ENCODE results near the gene DLL4. TPM values are rescaled to one million over a fixed set of nuclear protein-coding genes. Genes with fewer than 3 reads are reported as not detected.

The DLL4 gene
- total RNA-seq, 1 donor from 2014 or later = 15.2 TPM

GRCh38 chr15:40926659-40927494 is 2.3 kb upstream of the DLL4 start:
- DNase-seq (ENCODE audit: low spot score) = no peak

DNA sequence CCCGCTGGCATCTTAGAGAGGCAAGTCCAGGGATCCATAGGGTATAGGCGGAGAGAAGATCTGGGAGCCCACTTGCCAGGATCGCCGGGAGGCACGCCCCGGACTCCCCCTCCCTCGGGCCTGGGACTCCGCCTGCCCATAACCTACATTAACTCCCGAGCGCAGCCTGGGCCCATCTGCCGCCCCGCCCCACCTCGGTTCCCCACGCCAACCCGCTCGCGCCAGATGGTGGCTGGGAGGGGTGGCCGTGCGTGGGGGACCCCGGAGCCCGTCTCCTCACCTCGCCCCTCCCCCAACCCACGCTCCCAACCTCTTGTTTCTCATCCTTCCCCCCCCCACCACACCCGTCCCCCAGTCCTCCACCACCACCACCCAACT is 1.7 kb upstream of the DLL4 start:
- no peak for DNase-seq (ENCODE audit: low spot score)

DNA sequence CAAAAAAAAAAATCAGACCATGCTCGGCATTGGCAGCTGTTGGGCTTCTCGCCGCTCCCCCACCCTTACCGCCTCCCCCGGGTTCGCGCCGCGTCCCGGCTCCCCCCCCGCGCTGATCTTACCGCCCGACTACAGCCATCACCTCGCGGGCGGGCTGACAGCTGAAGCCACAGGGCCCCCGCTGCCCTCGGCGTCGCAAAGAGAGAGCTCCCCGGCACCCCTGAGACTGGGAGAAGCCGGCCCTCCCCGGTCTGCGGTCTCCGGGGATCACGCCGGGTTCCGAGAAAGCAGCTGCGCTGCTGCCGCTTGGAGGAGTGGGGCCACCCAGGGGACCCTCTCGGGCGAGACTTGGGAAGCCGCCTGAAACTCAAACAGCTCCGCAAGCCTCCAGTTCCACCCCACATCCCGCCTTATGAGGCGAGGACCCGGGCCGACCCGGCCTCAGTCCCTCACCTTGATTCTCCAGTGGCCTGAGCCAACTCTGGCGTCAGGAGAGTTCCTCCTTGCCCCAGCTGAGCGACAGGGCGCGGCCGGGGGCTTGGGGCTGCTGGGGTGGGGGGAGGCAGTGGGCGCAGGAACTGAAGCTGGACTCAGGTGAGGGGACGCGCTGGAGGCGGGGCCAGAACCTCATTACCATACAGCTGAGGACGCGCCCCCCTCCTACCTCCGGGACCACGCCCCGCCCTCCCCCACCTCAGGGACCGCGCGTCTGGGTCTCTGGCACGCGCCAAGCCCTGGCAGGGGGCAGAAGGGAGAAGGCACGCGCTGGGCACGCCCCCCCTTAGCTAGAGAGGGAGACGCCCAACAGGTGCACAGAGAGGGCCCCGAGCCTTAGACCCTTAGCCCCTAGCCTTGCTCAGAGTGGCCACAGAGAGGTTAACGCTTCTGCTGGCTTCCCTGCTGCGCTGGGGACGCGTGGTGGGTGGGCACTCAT is 1.0 kb upstream of the DLL4 start:
- DNase-seq (ENCODE audit: low spot score) = no peak

DNA sequence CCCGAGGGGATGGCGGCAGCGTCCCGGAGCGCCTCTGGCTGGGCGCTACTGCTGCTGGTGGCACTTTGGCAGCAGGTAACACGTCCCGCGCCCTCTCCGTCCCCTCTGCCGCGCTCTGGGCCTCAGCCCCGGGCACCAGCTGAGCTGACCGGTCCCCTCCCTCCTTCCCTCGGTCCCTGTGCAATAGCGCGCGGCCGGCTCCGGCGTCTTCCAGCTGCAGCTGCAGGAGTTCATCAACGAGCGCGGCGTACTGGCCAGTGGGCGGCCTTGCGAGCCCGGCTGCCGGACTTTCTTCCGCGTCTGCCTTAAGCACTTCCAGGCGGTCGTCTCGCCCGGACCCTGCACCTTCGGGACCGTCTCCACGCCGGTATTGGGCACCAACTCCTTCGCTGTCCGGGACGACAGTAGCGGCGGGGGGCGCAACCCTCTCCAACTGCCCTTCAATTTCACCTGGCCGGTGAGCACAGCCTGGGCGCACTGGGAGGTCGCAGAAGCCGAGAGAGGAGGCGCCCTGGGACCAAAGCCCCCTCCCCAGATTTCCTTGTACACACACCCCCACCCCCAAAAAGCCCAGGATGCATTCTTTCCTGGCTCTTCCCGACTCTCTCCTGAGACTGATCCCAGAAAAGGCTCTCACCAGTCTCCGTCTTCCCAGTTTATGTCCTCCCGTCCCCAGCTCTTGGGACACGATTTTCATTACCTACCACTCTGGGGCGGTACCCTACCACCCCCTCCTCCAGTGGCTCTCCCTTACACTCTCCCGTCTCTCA is 705 bp downstream of the DLL4 start:
- no peak for DNase-seq (ENCODE audit: low spot score)

DNA sequence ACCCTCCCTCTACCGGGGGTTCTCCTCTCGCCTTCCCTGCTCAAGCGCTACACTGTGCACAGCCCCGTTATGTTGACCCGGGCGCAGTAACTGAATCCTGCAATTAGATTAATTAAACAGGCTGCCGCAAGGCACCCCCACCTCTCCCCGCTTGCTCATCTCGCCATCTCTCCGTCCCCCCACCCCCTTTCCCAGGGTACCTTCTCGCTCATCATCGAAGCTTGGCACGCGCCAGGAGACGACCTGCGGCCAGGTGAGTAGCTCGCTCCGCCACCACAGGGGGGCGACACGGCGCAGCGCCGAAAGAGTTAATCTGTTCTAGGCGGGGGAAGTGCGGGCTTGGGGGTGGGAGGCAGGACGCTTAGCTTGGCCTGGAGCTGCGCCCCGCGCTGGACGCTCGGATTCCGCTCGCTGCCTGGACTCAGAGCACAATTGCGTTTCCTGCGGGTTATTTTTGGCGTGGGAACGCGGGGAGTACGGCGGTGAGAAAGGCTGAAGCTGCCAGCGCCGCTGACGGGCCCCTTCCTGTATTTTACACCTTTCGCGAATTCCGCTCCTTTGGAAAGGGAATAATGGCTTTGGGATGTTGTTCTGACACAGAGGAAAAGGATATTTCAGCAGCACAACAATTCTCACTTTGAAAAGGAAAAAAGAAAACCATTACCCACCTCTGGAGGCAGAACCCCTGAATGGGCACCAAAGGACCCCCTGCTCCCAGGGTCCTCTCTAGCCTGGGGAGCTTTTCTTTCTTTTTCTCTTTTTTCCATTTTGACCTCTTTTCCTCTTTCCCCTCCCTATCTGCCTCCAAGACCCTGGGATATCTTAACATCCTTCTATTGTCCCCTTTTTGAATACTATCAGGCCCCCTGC is 1.5 kb downstream of the DLL4 start:
- no peak for DNase-seq (ENCODE audit: low spot score)

GRCh38 chr15:40931300-40932142 is 2.4 kb downstream of the DLL4 start:
- DNase-seq (ENCODE audit: low spot score) = no peak

- no peak for DNase-seq (ENCODE audit: low spot score)
These were observed 3.0 kb downstream of the DLL4 start for GRCh38 chr15:40932156-40932555.

GRCh38 chr15:40932649-40933516 is 3.7 kb downstream of the DLL4 start:
- DNase-seq (ENCODE audit: low spot score) = no peak

GRCh38 chr15:40933517-40933902 is 4.4 kb downstream of the DLL4 start:
- no peak for DNase-seq (ENCODE audit: low spot score)

DNA sequence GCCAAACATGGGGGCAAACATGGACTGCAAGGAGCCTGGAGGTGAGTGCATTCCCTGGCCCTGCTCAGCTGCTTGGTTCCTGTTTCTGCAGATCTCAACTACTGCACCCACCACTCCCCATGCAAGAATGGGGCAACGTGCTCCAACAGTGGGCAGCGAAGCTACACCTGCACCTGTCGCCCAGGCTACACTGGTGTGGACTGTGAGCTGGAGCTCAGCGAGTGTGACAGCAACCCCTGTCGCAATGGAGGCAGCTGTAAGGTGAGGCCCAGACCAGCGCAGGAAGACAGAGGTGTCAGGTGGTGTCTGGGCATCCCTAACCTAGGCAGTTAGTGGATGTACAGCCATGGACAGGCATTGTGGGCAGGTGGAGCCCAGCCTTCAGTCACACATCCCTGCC is 5.3 kb downstream of the DLL4 start:
- DNase-seq (ENCODE audit: low spot score) = no peak

DNA sequence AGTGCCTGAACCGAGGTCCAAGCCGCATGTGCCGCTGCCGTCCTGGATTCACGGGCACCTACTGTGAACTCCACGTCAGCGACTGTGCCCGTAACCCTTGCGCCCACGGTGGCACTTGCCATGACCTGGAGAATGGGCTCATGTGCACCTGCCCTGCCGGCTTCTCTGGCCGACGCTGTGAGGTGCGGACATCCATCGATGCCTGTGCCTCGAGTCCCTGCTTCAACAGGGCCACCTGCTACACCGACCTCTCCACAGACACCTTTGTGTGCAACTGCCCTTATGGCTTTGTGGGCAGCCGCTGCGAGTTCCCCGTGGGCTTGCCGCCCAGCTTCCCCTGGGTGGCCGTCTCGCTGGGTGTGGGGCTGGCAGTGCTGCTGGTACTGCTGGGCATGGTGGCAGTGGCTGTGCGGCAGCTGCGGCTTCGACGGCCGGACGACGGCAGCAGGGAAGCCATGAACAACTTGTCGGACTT is 7.1 kb downstream of the DLL4 start:
- DNase-seq (ENCODE audit: low spot score) = no peak

DNA sequence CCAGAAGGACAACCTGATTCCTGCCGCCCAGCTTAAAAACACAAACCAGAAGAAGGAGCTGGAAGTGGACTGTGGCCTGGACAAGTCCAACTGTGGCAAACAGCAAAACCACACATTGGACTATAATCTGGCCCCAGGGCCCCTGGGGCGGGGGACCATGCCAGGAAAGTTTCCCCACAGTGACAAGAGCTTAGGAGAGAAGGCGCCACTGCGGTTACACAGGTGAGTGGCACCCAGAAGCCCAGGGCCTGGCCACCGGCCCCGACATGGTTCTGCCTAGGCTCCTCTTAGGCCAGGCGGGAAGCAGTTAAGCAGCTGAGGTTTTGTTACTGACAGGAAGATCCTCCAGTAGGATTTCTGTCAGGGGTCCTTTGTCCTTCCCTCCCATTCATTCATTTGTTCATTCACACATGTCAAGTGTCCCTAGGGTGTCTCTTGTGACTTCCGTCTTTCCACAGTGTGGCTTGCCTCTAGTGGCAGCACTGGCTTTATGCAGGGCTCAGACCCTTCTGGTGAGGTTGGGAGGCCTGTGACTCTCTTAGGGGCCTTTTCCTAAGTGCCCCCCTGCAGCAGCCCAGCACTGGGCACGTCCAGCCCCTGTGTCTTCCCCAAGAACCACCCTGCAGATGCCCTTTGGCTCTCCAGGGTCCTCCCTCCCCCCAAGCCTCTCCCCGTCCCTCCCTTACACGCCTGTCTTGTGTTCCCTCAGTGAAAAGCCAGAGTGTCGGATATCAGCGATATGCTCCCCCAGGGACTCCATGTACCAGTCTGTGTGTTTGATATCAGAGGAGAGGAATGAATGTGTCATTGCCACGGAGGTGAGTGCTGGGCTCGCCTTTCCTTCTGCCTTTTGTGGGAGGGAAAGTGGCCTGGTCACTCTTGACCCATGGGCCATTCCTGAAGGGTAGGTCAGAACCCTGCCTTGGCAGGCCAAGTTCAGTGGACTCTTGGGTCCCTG is 7.8 kb downstream of the DLL4 start:
- no peak for DNase-seq (ENCODE audit: low spot score)

DNA sequence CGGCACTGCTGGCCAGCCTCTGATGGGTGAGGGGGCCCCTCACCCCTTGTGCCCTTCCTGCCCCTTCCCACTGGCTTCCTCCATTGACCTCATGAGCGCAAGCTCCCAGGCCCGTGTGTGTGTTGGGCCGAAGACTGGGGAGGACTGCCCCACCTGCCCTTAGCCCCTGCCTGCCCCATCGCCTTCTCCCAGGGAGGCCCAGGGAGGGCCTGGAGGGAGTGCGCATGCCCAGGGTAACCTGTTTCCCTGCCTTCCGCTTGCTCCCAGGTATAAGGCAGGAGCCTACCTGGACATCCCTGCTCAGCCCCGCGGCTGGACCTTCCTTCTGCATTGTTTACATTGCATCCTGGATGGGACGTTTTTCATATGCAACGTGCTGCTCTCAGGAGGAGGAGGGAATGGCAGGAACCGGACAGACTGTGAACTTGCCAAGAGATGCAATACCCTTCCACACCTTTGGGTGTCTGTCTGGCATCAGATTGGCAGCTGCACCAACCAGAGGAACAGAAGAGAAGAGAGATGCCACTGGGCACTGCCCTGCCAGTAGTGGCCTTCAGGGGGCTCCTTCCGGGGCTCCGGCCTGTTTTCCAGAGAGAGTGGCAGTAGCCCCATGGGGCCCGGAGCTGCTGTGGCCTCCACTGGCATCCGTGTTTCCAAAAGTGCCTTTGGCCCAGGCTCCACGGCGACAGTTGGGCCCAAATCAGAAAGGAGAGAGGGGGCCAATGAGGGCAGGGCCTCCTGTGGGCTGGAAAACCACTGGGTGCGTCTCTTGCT is 8.8 kb downstream of the DLL4 start:
- no peak for DNase-seq (ENCODE audit: low spot score)

- no peak for DNase-seq (ENCODE audit: low spot score)
These were observed 9.4 kb downstream of the DLL4 start for GRCh38 chr15:40938536-40938870.

DNA sequence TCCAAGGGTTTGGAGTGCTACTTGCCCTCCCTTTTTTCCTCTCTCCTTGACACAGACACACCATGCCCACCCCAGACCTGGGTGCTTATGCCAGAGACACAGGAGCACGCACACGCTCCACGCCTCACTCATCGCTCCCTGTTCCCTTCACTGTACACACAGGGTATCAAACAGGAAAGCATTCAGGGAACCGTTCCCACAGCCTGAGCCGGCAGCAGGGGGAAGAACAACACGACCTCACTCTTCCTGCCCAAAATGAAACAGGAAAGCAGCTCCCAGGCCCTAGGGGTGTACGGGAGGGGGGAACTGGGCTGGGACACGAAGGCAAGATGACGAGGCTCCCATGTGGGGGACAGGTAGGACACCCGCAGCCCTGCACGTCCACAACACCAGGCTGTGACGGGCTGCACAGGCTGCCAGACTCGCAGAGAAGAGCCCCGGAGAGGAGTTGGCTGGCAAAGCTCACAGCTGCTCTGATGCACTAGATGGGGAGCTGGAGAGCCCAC is 11.2 kb downstream of the DLL4 start:
- DNase-seq (ENCODE audit: low spot score) = no peak

- no peak for DNase-seq (ENCODE audit: low spot score)
These were observed 12.0 kb downstream of the DLL4 start for GRCh38 chr15:40941068-40941527.
